GM18520 (cell line): ENCODE results near the gene MITF.
"Not testable (repeated sequence)": the region's sequence is repeated elsewhere in the genome, so short reads cannot be mapped to it uniquely, and the experiment has no call there.

ENCODE experiments used
- ATAC-seq: cut with Tn5 transposase; IDR thresholded peaks from one replicate; pipeline ENCODE4 v1.9.1; 2021; ENCODE audit not compliant: unreplicated experiment

Gene MITF

GRCh38 chr3:69785769-69786320 is 46.6 kb downstream of the MITF start:
- no peak for ATAC-seq

- ATAC-seq, result no peak
Observed at GRCh38 chr3:69786854-69787253, 47.6 kb downstream of the MITF start.

GRCh38 chr3:69787436-69788168 is 48.3 kb downstream of the MITF start:
- no peak for ATAC-seq

- ATAC-seq, result no peak
Observed at GRCh38 chr3:69791106-69791505, 51.8 kb downstream of the MITF start.

- no peak for ATAC-seq
Observed at GRCh38 chr3:69791919-69792399, 52.7 kb downstream of the MITF start.

GRCh38 chr3:69796126-69796525 is 56.9 kb downstream of the MITF start:
- not testable (repeated sequence) for ATAC-seq

- no peak for ATAC-seq
Observed at GRCh38 chr3:69803681-69804270, 64.5 kb downstream of the MITF start.

- ATAC-seq, result no peak
Observed at GRCh38 chr3:69805491-69805890, 66.2 kb downstream of the MITF start.

- ATAC-seq, result no peak
Observed at GRCh38 chr3:69806735-69807438, 67.6 kb downstream of the MITF start.

- ATAC-seq, result no peak
Observed at GRCh38 chr3:69807674-69808073, 68.4 kb downstream of the MITF start.

- ATAC-seq, result no peak
Observed at GRCh38 chr3:69809076-69809835, 70.0 kb downstream of the MITF start.

GRCh38 chr3:69811452-69812401 is 72.5 kb downstream of the MITF start:
- no peak for ATAC-seq

GRCh38 chr3:69815970-69816369 is 76.7 kb downstream of the MITF start:
- no peak for ATAC-seq

GRCh38 chr3:69817988-69818387 is 78.7 kb downstream of the MITF start:
- ATAC-seq, result no peak

- ATAC-seq, result no peak
Observed at GRCh38 chr3:69819282-69819681, 80.0 kb downstream of the MITF start.

GRCh38 chr3:69821133-69821532 is 81.9 kb downstream of the MITF start:
- no peak for ATAC-seq

- no peak for ATAC-seq
Observed at GRCh38 chr3:69823743-69824142, 84.5 kb downstream of the MITF start.

- no peak for ATAC-seq
Observed at GRCh38 chr3:69825446-69825845, 86.2 kb downstream of the MITF start.

GRCh38 chr3:69827127-69827526 is 87.9 kb downstream of the MITF start:
- ATAC-seq, result no peak

GRCh38 chr3:69828817-69829216 is 89.6 kb downstream of the MITF start:
- ATAC-seq, result no peak
